Stomach (tissue), 9 donors: ENCODE results near the gene ARHGAP40. TPM values are rescaled to one million over a fixed set of nuclear protein-coding genes. Genes with fewer than 3 reads are reported as not detected.
A peak's percentile ranks its signal among the peaks of the same experiment; 100 is the strongest.
"Not testable (repeated sequence)": the region's sequence is repeated elsewhere in the genome, so short reads cannot be mapped to it uniquely, and the experiment has no call there.

Experiments
- DNase-seq, 2 donors: peaks; one replicate each; pipeline versions ENCODE4 v3.0.0 to v3.0.0-alpha.2; 2013 to 2019
- H3K27ac ChIP-seq, 5 donors: fragments of 200-600 bp in 4 of 5; sonication (generic) in 4 of 5; one replicate each; pipeline ENCODE4 v1.5.1; 2013 to 2019; ENCODE audit warnings: mild to moderate bottlenecking in 1 of 5, moderate library complexity in 1 of 5
- H3K27me3 ChIP-seq, 3 donors: fragments of 200-600 bp; sonication (generic); one replicate each; pipeline ENCODE4 v1.5.1; 2017 to 2019; ENCODE audit warnings: mixed run types in 1 of 3
- H3K36me3 ChIP-seq, 4 donors: fragments of 200-600 bp; sonication (generic); 1 replicate in 3 of 4; 2 replicates in 1 of 4; pipeline ENCODE4 v1.5.1; 2016 to 2019
- H3K4me1 ChIP-seq, 4 donors: fragments of 200-600 bp; sonication (generic); one replicate each; pipeline ENCODE4 v1.5.1; 2016 to 2019
- H3K4me3 ChIP-seq, 4 donors: fragments of 200-600 bp; sonication (generic) in 3 of 4; one replicate each; pipeline ENCODE4 v1.5.1; 2016 to 2019; ENCODE audit warnings: mild to moderate bottlenecking in 1 of 4
- H3K9me3 ChIP-seq, 4 donors: fragments of 200-600 bp; sonication (generic); one replicate each; pipeline ENCODE4 v1.5.1; 2016 to 2019
- EP300 ChIP-seq: sonication (generic); formaldehyde crosslinking; IDR thresholded peaks from one replicate; pipeline ENCODE4 v1.6.1; 2017; ENCODE audit warnings: antibody characterized with exemption
- POLR2A ChIP-seq, 4 donors: fragments of 450-650 bp; IDR thresholded peaks; one replicate each; pipeline ENCODE4 v1.6.1; 2016; ENCODE audit warnings: antibody characterized with exemption in 4 of 4, control low read depth in 2 of 4, mild to moderate bottlenecking in 1 of 4, moderate library complexity in 1 of 4
- POLR2AphosphoS5 ChIP-seq, 3 donors: sonication (generic); formaldehyde crosslinking; IDR thresholded peaks; one replicate each; pipeline ENCODE4 v1.6.1; 2016; ENCODE audit warnings: antibody characterized with exemption in 3 of 3
- WGBS, 5 donors: extraction: QIAGEN DNeasy Blood & Tissue Kit in 3 of 5; methylation state at CpG; one replicate each; pipeline versions ENCODE4 v1.1.5 to v1.1.7; 2013 to 2018; 5-methylcytosine and 5-hydroxymethylcytosine counted together
- intact Hi-C: fragments of 100-400 bp; cut with DNase I; formaldehyde crosslinking; loops from one replicate; pipeline ENCODE4 v1.15.1; 2023; ENCODE audit warnings: low total_unique reads
- polyA plus RNA-seq, 3 donors: library from polyadenylated mRNA; stranded (reverse); fragments of 200-250 nt; gene quantifications; one replicate each; pipeline ENCODE4 v1.2.3, GENCODE V29; 2013
- total RNA-seq, 5 donors: library from RNA; depleted of rRNA; stranded (reverse); fragments of >200 nt; gene quantifications; one replicate each; pipeline versions ENCODE4 v1.1.0 to v1.2.3, GENCODE V29; 2014 to 2016
- TF ChIP-seq, protein P1 (sequence below), 7 experiments: fragments of 450-650 bp in 4 of 7; fragments of 200-600 bp in 3 of 7; sonication (generic) in 3 of 7; IDR thresholded peaks; one replicate each; pipeline ENCODE4 v1.5.1; 2016 to 2019; ENCODE audit warnings: antibody characterized with exemption in 7 of 7, control low read depth in 2 of 7, mild to moderate bottlenecking in 1 of 7
- donor health status: healthy with polysubstance abuse.
- donor health status: Bipolar disorder and iron deficiency.
- donor health status: healthy.

Gene ARHGAP40
- total and polyA plus RNA-seq, 8 donors = 0.31 to 15.7 (median 1.1) TPM; not detected in 3

- WGBS, 5 donors = 79 to 88% (median 88%) methylated on average over 4 of the region's 4 CpGs
- intact Hi-C loops = no loop called here
- no peak for TF ChIP-seq EP300
- TF ChIP-seq POLR2A (IDR thresholded peaks at IDR 0.05) = no peak
- TF ChIP-seq, protein P1, sequence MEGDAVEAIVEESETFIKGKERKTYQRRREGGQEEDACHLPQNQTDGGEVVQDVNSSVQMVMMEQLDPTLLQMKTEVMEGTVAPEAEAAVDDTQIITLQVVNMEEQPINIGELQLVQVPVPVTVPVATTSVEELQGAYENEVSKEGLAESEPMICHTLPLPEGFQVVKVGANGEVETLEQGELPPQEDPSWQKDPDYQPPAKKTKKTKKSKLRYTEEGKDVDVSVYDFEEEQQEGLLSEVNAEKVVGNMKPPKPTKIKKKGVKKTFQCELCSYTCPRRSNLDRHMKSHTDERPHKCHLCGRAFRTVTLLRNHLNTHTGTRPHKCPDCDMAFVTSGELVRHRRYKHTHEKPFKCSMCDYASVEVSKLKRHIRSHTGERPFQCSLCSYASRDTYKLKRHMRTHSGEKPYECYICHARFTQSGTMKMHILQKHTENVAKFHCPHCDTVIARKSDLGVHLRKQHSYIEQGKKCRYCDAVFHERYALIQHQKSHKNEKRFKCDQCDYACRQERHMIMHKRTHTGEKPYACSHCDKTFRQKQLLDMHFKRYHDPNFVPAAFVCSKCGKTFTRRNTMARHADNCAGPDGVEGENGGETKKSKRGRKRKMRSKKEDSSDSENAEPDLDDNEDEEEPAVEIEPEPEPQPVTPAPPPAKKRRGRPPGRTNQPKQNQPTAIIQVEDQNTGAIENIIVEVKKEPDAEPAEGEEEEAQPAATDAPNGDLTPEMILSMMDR (IDR thresholded peaks at IDR 0.05) = no peak
- TF ChIP-seq POLR2AphosphoS5 (IDR thresholded peaks at IDR 0.05) = no peak
- no peak overlapping the region for H3K4me3 ChIP-seq
- H3K27me3 ChIP-seq = peaks cover 0 to 46% (median 0%) of the 10 kb centered on the region in 3 donors
- no peaks in the 10 kb centered on the region for H3K9me3 ChIP-seq
- no peak for DNase-seq
- no peak overlapping the region for H3K27ac ChIP-seq
- H3K4me1 ChIP-seq = no peaks in the 10 kb centered on the region
- H3K36me3 ChIP-seq = no peaks in the 10 kb centered on the region
Measured at GRCh38 chr20:38589351-38589750, 12.3 kb upstream of the ARHGAP40 start.

DNA sequence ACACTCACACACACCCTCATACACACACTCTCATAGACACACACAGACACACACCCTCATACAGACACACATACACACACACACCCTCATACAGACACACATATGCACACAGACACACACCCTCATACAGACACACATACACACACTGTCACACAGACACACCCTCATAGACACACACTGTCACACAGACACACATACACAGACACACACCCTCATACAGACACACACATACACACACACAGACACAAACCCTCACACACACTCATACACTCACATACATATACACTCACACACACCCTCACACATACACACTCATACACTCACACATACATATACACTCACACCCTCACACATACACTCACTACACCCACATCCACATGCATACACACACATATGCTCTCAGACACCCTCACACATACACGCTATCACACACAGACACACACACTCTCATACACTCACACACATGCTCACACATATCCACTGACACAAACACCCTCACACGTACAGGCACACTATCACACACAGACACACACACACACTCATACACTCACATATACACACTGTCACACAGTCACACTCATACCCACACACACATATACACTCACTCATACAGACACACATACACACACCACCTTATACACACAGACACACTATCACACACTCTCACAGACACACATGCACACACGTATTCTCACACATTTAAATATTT is 11.5 kb upstream of the ARHGAP40 start:
- TF ChIP-seq EP300 (no peak), POLR2A (IDR thresholded peaks at IDR 0.05) (no peak)
- TF ChIP-seq, protein P1 (IDR thresholded peaks at IDR 0.05) = peak in 1 of 7 experiments; percentile 3
- Histone ChIP-seq H3K4me3 (no peak overlapping the region), H3K36me3 (no peaks in the 10 kb centered on the region), H3K27ac (no peak overlapping the region), H3K4me1 (no peaks in the 10 kb centered on the region), H3K27me3 (peaks cover 0 to 39% (median 0%) of the 10 kb centered on the region in 3 donors), H3K9me3 (no peaks in the 10 kb centered on the region)
- WGBS, 5 donors = 81 to 85% (median 84%) methylated on average over 3 of the region's 3 CpGs
- intact Hi-C loops = no loop called here
- DNase-seq = no peak

DNA sequence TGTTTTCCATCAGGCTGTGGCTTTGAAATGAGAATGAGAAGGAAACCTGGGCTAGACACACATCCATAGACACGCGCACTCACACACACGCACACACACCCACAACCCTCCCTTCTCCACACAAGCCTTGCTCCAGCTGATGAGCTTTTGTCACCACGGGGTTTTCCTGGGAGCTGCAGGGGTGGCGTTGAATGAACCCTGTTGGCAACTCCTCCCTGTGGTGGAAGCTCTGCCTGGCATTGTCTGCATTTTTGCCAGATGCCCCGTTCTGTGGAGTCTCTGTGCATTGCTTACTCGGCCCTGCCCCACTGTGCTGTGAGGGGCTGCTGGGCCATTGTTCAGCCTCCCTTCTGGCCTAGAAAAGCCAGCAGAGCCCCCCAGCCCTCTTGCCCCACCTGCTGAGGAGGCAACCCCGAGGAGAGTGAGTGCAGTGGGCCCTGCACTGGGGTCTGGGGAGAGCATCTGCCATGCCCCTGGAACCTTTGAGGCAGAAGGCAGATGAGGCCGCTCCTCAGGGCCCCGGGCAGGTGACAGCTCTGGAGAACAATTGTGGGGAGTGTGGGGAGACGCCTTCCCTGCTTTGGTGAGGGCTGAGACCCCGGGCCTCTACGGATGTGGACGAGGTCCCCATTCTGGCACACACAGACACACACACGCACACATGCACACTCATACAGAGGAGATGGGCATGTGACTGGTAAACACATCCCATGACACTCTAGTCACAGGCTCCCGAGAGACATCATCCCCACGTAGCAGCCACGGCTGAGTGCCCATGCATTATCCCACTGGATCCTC is 10.7 kb upstream of the ARHGAP40 start:
- Histone ChIP-seq H3K4me1 (no peaks in the 10 kb centered on the region), H3K27me3 (peaks cover 0 to 35% (median 0%) of the 10 kb centered on the region in 3 donors), H3K4me3 (no peak overlapping the region), H3K36me3 (no peaks in the 10 kb centered on the region), H3K27ac (no peak overlapping the region), H3K9me3 (no peaks in the 10 kb centered on the region)
- 60 to 78% (median 75%) methylated on average over 13 to 18 of the region's 18 CpGs for WGBS, 5 donors
- TF ChIP-seq POLR2AphosphoS5 (IDR thresholded peaks at IDR 0.05) (no peak), POLR2A (IDR thresholded peaks at IDR 0.05) (no peak), EP300 (no peak)
- TF ChIP-seq, protein P1 (IDR thresholded peaks at IDR 0.05) = no peak
- no peak for DNase-seq
- intact Hi-C loops = no loop called here

- intact Hi-C loops = no loop called here
- no peak overlapping the region for H3K4me3 ChIP-seq
- no peak overlapping the region for H3K27ac ChIP-seq
- H3K27me3 ChIP-seq = peaks cover 0 to 30% (median 0%) of the 10 kb centered on the region in 3 donors
- 84 to 86% (median 86%) methylated on average over 21 of the region's 21 CpGs for WGBS, 5 donors
- no peaks in the 10 kb centered on the region for H3K9me3 ChIP-seq
- H3K36me3 ChIP-seq = no peaks in the 10 kb centered on the region
- no peaks in the 10 kb centered on the region for H3K4me1 ChIP-seq
- TF ChIP-seq EP300 = no peak
- TF ChIP-seq, protein P1 (IDR thresholded peaks at IDR 0.05) = no peak
- TF ChIP-seq POLR2AphosphoS5 (IDR thresholded peaks at IDR 0.05) = no peak
- TF ChIP-seq POLR2A (IDR thresholded peaks at IDR 0.05) = no peak
- no peak for DNase-seq
Measured at GRCh38 chr20:38591474-38592410, 9.9 kb upstream of the ARHGAP40 start.

DNA sequence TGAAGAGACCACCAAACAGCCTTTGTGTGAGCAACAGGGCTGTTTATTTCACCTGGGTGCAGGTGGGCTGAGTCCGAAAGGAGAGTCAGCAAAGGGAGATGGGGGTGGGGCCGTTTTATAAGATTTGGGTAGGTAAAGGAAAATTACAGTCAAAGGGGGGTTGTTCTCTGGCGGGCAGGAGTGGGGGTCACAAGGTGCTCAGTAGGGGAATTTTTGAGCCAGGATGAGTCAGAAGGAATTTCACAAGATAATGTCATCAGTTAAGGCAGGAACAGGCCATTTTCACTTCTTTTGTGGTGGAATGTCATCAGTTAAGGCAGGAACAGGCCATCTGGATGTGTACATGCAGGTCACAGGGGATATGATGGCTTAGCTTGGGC is 9.2 kb upstream of the ARHGAP40 start:
- H3K27ac ChIP-seq, H3K4me3 ChIP-seq, H3K9me3 ChIP-seq, H3K36me3 ChIP-seq, intact Hi-C loops, DNase-seq, H3K4me1 ChIP-seq: not testable (repeated sequence)
- 67 to 80% (median 78%) methylated on average over 3 of the region's 3 CpGs for WGBS, 5 donors
- H3K27me3 ChIP-seq = peaks cover 0 to 26% (median 0%) of the 10 kb centered on the region in 3 donors

GRCh38 chr20:38594281-38594680 is 7.3 kb upstream of the ARHGAP40 start:
- H3K36me3 ChIP-seq, H3K27ac ChIP-seq, intact Hi-C loops, H3K4me3 ChIP-seq, H3K4me1 ChIP-seq, DNase-seq, H3K9me3 ChIP-seq: not testable (repeated sequence)
- peaks cover 0 to 14% (median 0%) of the 10 kb centered on the region in 3 donors for H3K27me3 ChIP-seq
- WGBS, 5 donors = 76 to 87% (median 81%) methylated on average over 12 of the region's 12 CpGs
